Uterus (tissue), 4 donors: ENCODE data around the gene SSR1. TPM values are rescaled to one million over a fixed set of nuclear protein-coding genes. Genes with fewer than 3 reads are reported as not detected.

Experiments used
- DNase-seq, 2 donors: peaks; one replicate each; pipeline ENCODE4 v3.0.0-alpha.2; 2019 to 2020
- H3K27ac ChIP-seq, 2 donors: fragments of 200-600 bp; sonication (generic); 1 replicate in 1 of 2; 2 replicates in 1 of 2; pipeline ENCODE4 v1.5.1; 2016 to 2018
- H3K27me3 ChIP-seq, 2 donors: fragments of 200-600 bp; sonication (generic); one replicate each; pipeline ENCODE4 v1.5.1; 2018 to 2019; ENCODE audit warnings: control low read depth in 1 of 2
- H3K36me3 ChIP-seq, 2 donors: fragments of 200-600 bp; sonication (generic); one replicate each; pipeline ENCODE4 v1.5.1; 2019; ENCODE audit warnings: control low read depth in 1 of 2
- H3K4me1 ChIP-seq, 2 donors: fragments of 200-600 bp; sonication (generic); one replicate each; pipeline ENCODE4 v1.5.1; 2018 to 2019; ENCODE audit warnings: control low read depth in 1 of 2
- H3K4me3 ChIP-seq, 2 donors: fragments of 200-600 bp; sonication (generic); 1 replicate in 1 of 2; 2 replicates in 1 of 2; pipeline ENCODE4 v1.5.1; 2018 to 2019; ENCODE audit warnings: mild to moderate bottlenecking in 1 of 2
- H3K9me3 ChIP-seq, 2 donors: fragments of 200-600 bp; sonication (generic); one replicate each; pipeline ENCODE4 v1.5.1; 2019; ENCODE audit warnings: control low read depth in 1 of 2
- POLR2A ChIP-seq, 2 donors: fragments of 450-650 bp; IDR thresholded peaks; one replicate each; pipeline ENCODE4 v1.6.1; 2016; ENCODE audit warnings: antibody characterized with exemption in 2 of 2, mild to moderate bottlenecking in 1 of 2, moderate library complexity in 1 of 2
- intact Hi-C: fragments of 100-400 bp; cut with DNase I; formaldehyde crosslinking; loops from one replicate; pipeline ENCODE4 v1.15.1; 2023; ENCODE audit warnings: low total_unique reads
- total RNA-seq, 4 donors: library from RNA; depleted of rRNA in 3 of 4; stranded (reverse); fragments of >200 nt in 3 of 4; gene quantifications; one replicate each; pipeline versions ENCODE4 v1.1.0 to v1.2.4, GENCODE V29; 2014 to 2023
- TF ChIP-seq, protein P1 (sequence below), 4 experiments: fragments of 200-600 bp in 2 of 4; fragments of 450-650 bp in 2 of 4; sonication (generic) in 2 of 4; IDR thresholded peaks; one replicate each; pipeline ENCODE4 v1.5.1; 2016 to 2019; ENCODE audit warnings: antibody characterized with exemption in 4 of 4, mild to moderate bottlenecking in 2 of 4, moderate library complexity in 1 of 4
- donor health status: DM: yes; HTN: yes; CAD: no.

Gene SSR1
- total RNA-seq, 4 donors from 2014 or later = 77.4 to 138 (median 126) TPM

DNA sequence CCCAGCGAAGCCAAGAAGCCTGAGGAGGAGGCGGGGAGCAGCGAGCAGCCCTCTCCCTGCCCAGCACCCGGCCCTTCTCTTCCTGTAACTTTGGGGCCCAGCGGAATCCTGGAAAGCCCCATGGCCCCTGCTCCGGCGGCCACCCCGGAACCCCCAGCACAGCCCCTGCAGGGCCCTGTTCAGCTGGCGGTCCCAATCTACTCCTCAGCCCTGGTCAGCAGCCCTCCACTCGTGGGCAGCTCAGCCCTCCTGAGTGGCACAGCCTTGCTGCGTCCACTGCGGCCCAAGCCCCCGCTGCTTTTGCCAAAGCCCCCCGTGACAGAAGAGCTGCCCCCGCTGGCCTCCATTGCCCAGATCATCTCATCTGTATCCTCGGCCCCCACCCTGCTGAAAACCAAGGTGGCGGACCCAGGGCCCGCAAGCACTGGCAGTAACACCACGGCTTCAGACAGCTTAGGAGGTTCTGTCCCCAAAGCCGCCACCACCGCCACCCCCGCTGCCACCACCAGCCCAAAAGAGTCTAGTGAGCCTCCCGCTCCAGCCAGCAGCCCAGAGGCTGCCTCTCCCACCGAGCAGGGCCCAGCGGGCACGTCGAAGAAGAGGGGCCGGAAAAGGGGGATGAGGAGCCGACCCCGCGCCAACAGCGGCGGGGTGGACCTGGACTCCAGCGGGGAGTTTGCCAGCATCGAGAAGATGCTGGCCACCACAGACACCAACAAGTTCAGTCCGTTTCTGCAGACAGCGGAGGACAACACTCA lies 81.9 kb downstream of the SSR1 start:
- Histone ChIP-seq H3K27ac (no peak overlapping the region), H3K36me3 (no peaks in the 10 kb centered on the region), H3K4me3 (no peak overlapping the region), H3K4me1 (no peaks in the 10 kb centered on the region), H3K27me3 (no peaks in the 10 kb centered on the region), H3K9me3 (no peaks in the 10 kb centered on the region)
- no peak for DNase-seq
- intact Hi-C loops = no loop called here
- no peak for TF ChIP-seq POLR2A (IDR thresholded peaks at IDR 0.05)
- TF ChIP-seq, protein P1, sequence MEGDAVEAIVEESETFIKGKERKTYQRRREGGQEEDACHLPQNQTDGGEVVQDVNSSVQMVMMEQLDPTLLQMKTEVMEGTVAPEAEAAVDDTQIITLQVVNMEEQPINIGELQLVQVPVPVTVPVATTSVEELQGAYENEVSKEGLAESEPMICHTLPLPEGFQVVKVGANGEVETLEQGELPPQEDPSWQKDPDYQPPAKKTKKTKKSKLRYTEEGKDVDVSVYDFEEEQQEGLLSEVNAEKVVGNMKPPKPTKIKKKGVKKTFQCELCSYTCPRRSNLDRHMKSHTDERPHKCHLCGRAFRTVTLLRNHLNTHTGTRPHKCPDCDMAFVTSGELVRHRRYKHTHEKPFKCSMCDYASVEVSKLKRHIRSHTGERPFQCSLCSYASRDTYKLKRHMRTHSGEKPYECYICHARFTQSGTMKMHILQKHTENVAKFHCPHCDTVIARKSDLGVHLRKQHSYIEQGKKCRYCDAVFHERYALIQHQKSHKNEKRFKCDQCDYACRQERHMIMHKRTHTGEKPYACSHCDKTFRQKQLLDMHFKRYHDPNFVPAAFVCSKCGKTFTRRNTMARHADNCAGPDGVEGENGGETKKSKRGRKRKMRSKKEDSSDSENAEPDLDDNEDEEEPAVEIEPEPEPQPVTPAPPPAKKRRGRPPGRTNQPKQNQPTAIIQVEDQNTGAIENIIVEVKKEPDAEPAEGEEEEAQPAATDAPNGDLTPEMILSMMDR (IDR thresholded peaks at IDR 0.05) = no peak

DNA sequence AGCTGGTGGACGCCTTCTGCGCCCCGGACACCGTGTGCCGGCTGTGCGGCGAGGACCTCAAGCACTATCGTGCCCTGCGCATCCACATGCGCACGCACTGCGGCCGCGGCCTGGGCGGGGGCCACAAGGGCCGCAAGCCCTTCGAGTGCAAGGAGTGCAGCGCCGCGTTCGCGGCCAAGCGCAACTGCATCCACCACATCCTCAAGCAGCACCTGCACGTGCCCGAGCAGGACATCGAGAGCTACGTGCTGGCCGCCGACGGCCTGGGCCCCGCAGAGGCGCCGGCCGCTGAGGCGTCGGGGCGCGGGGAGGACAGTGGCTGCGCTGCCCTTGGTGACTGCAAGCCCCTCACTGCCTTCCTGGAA lies 82.7 kb downstream of the SSR1 start:
- H3K36me3 ChIP-seq = no peaks in the 10 kb centered on the region
- H3K4me3 ChIP-seq = no peak overlapping the region
- DNase-seq = no peak
- TF ChIP-seq, protein P1 (IDR thresholded peaks at IDR 0.05) = no peak
- no peak for TF ChIP-seq POLR2A (IDR thresholded peaks at IDR 0.05)
- H3K4me1 ChIP-seq = no peaks in the 10 kb centered on the region
- no peaks in the 10 kb centered on the region for H3K27me3 ChIP-seq
- H3K9me3 ChIP-seq = no peaks in the 10 kb centered on the region
- intact Hi-C loops = no loop called here
- H3K27ac ChIP-seq = no peak overlapping the region

DNA sequence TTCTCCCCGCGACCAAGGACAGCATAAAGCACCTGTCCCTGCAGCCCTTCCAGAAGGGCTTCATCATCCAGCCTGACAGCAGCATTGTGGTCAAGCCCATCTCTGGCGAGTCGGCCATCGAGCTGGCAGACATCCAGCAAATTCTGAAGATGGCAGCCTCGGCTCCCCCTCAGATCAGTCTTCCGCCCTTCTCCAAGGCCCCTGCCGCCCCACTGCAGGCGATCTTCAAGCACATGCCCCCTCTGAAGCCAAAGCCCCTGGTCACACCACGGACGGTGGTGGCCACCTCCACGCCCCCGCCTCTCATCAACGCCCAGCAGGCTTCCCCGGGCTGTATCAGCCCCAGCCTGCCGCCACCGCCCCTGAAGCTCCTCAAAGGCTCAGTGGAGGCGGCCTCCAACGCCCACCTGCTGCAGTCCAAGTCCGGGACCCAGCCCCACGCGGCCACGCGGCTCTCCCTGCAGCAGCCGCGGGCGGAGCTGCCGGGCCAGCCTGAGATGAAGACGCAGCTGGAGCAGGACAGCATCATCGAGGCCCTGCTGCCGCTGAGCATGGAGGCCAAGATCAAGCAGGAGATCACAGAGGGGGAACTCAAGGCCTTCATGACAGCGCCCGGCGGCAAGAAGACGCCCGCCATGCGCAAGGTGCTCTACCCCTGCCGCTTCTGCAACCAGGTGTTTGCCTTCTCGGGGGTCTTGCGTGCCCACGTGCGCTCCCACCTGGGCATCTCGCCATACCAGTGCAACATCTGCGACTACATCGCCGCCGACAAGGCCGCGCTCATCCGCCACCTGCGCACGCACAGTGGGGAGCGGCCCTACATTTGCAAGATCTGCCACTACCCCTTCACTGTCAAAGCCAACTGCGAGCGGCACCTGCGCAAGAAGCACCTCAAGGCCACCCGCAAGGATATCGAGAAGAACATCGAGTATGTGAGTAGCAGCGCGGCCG lies 83.3 kb downstream of the SSR1 start:
- Histone ChIP-seq H3K4me1 (no peaks in the 10 kb centered on the region), H3K9me3 (no peaks in the 10 kb centered on the region), H3K36me3 (no peaks in the 10 kb centered on the region), H3K4me3 (no peak overlapping the region), H3K27ac (no peak overlapping the region), H3K27me3 (no peaks in the 10 kb centered on the region)
- intact Hi-C loops = no loop called here
- DNase-seq = no peak
- TF ChIP-seq, protein P1 (IDR thresholded peaks at IDR 0.05) = no peak
- no peak for TF ChIP-seq POLR2A (IDR thresholded peaks at IDR 0.05)

DNA sequence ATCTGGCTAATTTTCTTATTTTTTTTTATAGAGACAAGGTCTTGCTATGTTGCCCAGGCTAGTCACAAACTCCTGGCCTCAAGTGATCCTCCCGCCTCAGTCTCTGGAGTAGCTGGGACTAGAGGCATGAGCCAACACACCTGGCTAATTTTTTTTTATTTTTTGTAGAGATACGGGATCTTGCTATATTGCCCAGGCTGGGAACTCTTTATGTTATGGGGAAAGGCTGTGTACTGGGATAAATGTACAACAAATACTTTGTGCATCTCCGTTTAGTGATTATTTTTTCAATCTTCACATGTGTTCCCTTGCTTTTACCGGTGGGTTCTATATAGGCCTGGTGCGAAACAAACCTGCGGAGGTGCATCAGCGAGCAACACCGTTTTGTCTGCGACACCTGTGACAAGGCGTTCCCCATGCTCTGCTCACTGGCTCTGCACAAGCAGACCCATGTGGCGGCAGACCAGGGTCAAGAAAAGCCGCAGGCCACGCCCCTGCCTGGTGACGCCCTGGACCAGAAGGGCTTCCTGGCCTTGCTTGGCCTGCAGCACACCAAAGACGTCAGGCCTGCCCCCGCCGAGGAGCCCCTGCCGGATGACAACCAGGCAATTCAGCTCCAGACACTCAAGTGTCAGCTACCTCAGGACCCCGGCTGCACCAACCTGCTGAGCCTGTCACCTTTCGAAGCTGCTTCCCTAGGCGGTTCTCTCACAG lies 84.2 kb downstream of the SSR1 start:
- DNase-seq = no peak
- Histone ChIP-seq H3K27ac (no peak overlapping the region), H3K36me3 (no peaks in the 10 kb centered on the region), H3K9me3 (no peaks in the 10 kb centered on the region), H3K4me1 (no peaks in the 10 kb centered on the region), H3K4me3 (no peak overlapping the region), H3K27me3 (no peaks in the 10 kb centered on the region)
- TF ChIP-seq POLR2A (IDR thresholded peaks at IDR 0.05) = no peak
- TF ChIP-seq, protein P1 (IDR thresholded peaks at IDR 0.05) = no peak
- intact Hi-C loops = no loop called here
